H1 (cell line): ENCODE results near the gene SNAPC3. TPM values are rescaled to one million over a fixed set of nuclear protein-coding genes. Genes with fewer than 3 reads are reported as not detected.

ENCODE experiments used
- CTCF ChIA-PET: fragments of 300-600 bp; sonication (Branson Sonifier 250); formaldehyde crosslinking; loops from one replicate; lab custom pipeline; 2021; ENCODE audit not compliant: partially characterized antibody; lab: Charles Lee
- POLR2A ChIA-PET: fragments of 300-600 bp; sonication (Branson Sonifier 250); formaldehyde crosslinking; loops from one replicate; lab custom pipeline; 2021; ENCODE audit warnings: inconsistent platforms; ENCODE audit not compliant: partially characterized antibody; lab: Charles Lee
- DNase-seq, 2 experiments: peaks; one replicate each; pipeline versions ENCODE4 v3.0.0 to v3.0.0-alpha.2; 2010 to 2022; ENCODE audit warnings: low spot score in 2 of 2, low read depth in 1 of 2, mixed read lengths in 1 of 2
- FAIRE-seq: peaks from 2 replicates; lab custom pipeline; 2011; peaks lifted over from hg19 to GRCh38; lab: Jason Lieb, UNC
- H2AFZ ChIP-seq: 2 replicates; pipeline ENCODE4 v1.8.1; 2012; ENCODE audit warnings: low read length, inconsistent platforms
- H2AK5ac ChIP-seq: 2 replicates; pipeline ENCODE4 v1.6.1; 2013; ENCODE audit warnings: low read depth, low read length
- H2BK120ac ChIP-seq: replicated peaks from 2 replicates; pipeline ENCODE3; 2013; ENCODE audit warnings: low read depth, low read length, inconsistent platforms
- H2BK12ac ChIP-seq: 2 replicates; pipeline ENCODE4 v1.6.1; 2013; ENCODE audit warnings: low read depth, low read length
- H2BK15ac ChIP-seq: 2 replicates; pipeline ENCODE4 v1.6.1; 2013; ENCODE audit warnings: low read length
- H2BK20ac ChIP-seq: 2 replicates; pipeline ENCODE4 v1.6.1; 2013; ENCODE audit warnings: low read length
- H2BK5ac ChIP-seq: 2 replicates; pipeline ENCODE4 v1.6.1; 2013; ENCODE audit warnings: low read depth, low read length
- H3K14ac ChIP-seq: 2 replicates; pipeline ENCODE4 v1.6.1; 2013; ENCODE audit warnings: inconsistent platforms; ENCODE audit not compliant: insufficient read length
- H3K18ac ChIP-seq: 2 replicates; pipeline ENCODE4 v1.6.1; 2013; ENCODE audit warnings: low read length; ENCODE audit errors: extremely low read depth
- H3K23ac ChIP-seq: 2 replicates; pipeline ENCODE4 v1.6.1; 2013; ENCODE audit warnings: inconsistent platforms; ENCODE audit not compliant: insufficient read length
- H3K23me2 ChIP-seq: 2 replicates; pipeline ENCODE4 v1.6.1; 2013; ENCODE audit warnings: low read depth, low read length
- H3K27ac ChIP-seq: 2 replicates; pipeline ENCODE4 v1.6.1; 2011; ENCODE audit warnings: low read depth, low read length, inconsistent platforms
- H3K27me3 ChIP-seq, 4 experiments: replicated peaks in 1 of 4; 1 replicate in 1 of 4; 2 replicates in 3 of 4; pipeline versions ENCODE4 v1.6.1 to v1.8.1; 2011 to 2013; ENCODE audit warnings: low read length in 3 of 4, mild to moderate bottlenecking in 3 of 4, inconsistent platforms in 2 of 4, mixed read lengths in 2 of 4, moderate library complexity in 1 of 4; ENCODE audit not compliant: control insufficient read depth in 3 of 4, insufficient read depth in 3 of 4; ENCODE audit errors: extremely low read depth in 1 of 4
- H3K36me3 ChIP-seq, 4 experiments: 2 replicates each; pipeline versions ENCODE4 v1.6.1 to v1.8.1; 2011 to 2013; ENCODE audit warnings: mild to moderate bottlenecking in 4 of 4, low read length in 3 of 4, moderate library complexity in 2 of 4, control low read depth in 1 of 4, inconsistent platforms in 1 of 4; ENCODE audit not compliant: insufficient read depth in 4 of 4, control insufficient read depth in 2 of 4
- H3K4ac ChIP-seq: replicated peaks from 2 replicates; pipeline ENCODE3; 2013; ENCODE audit warnings: low read length, low read depth, mixed read lengths, inconsistent platforms; ENCODE audit not compliant: insufficient read length
- H3K4me1 ChIP-seq, 4 experiments: replicated peaks in 1 of 4; 1 replicate in 1 of 4; 2 replicates in 3 of 4; pipeline versions ENCODE4 v1.6.1 to v1.8.1; 2011 to 2013; ENCODE audit warnings: low read length in 3 of 4, inconsistent platforms in 2 of 4, mixed read lengths in 1 of 4; ENCODE audit not compliant: insufficient read depth in 4 of 4, control insufficient read depth in 3 of 4
- H3K4me2 ChIP-seq, 2 experiments: 2 replicates each; pipeline versions ENCODE4 v1.6.1 to v1.8.1; 2011 to 2013; ENCODE audit warnings: low read depth in 2 of 2, low read length in 2 of 2, control low read depth in 1 of 2, inconsistent platforms in 1 of 2, mild to moderate bottlenecking in 1 of 2; ENCODE audit not compliant: insufficient read depth in 1 of 2
- H3K4me3 ChIP-seq, 4 experiments: fragments of 200-600, 300-600 bp in 1 of 4; sonication (generic), shearing (Covaris generic), sonication (Bioruptor Twin) in 1 of 4; 2 replicates each; pipeline versions ENCODE4 v1.5.1 to v1.8.1; 2011 to 2016; ENCODE audit warnings: low read length in 4 of 4, low read depth in 3 of 4, control low read depth in 2 of 4, inconsistent platforms in 2 of 4, mild to moderate bottlenecking in 2 of 4, mixed read lengths in 1 of 4, moderate library complexity in 1 of 4; ENCODE audit not compliant: insufficient read depth in 2 of 4; ENCODE audit errors: extremely low read depth in 1 of 4
- H3K56ac ChIP-seq: replicated peaks from 2 replicates; pipeline ENCODE3; 2013; ENCODE audit warnings: low read depth, mild to moderate bottlenecking, mixed read lengths, low read length, inconsistent platforms; ENCODE audit not compliant: insufficient read length
- H3K79me1 ChIP-seq: 2 replicates; pipeline ENCODE4 v1.6.1; 2013; ENCODE audit warnings: low read depth, low read length, control low read depth
- H3K79me2 ChIP-seq, 2 experiments: 2 replicates each; pipeline versions ENCODE4 v1.6.1 to v1.8.1; 2012 to 2013; ENCODE audit warnings: low read length in 2 of 2, mild to moderate bottlenecking in 2 of 2, inconsistent platforms in 1 of 2; ENCODE audit not compliant: insufficient read depth in 2 of 2, control insufficient read depth in 1 of 2
- H3K9ac ChIP-seq, 4 experiments: replicated peaks in 1 of 4; 1 replicate in 1 of 4; 2 replicates in 3 of 4; pipeline versions ENCODE4 v1.6.1 to v1.8.1; 2011 to 2013; ENCODE audit warnings: low read depth in 3 of 4, low read length in 3 of 4, control low read depth in 2 of 4, mild to moderate bottlenecking in 2 of 4, moderate library complexity in 2 of 4, inconsistent platforms in 1 of 4; ENCODE audit errors: extremely low read depth in 1 of 4
- H3K9me3 ChIP-seq, 2 experiments: 2 replicates each; pipeline versions ENCODE4 v1.6.1 to v1.8.1; 2012 to 2013; ENCODE audit warnings: mild to moderate bottlenecking in 2 of 2, moderate library complexity in 2 of 2, control low read depth in 1 of 2, inconsistent platforms in 1 of 2, low read depth in 1 of 2, low read length in 1 of 2, mixed read lengths in 1 of 2; ENCODE audit not compliant: insufficient read depth in 2 of 2
- H4K20me1 ChIP-seq, 2 experiments: replicated peaks in 1 of 2; 2 replicates each; pipeline versions ENCODE3 to v1.8.1; 2011 to 2013; ENCODE audit warnings: inconsistent platforms in 2 of 2, low read length in 2 of 2, mild to moderate bottlenecking in 1 of 2; ENCODE audit not compliant: insufficient read depth in 2 of 2, control insufficient read depth in 1 of 2
- H4K5ac ChIP-seq: 2 replicates; pipeline ENCODE4 v1.6.1; 2013; ENCODE audit warnings: low read length, low read depth, mixed read lengths, inconsistent platforms; ENCODE audit not compliant: insufficient read length
- H4K8ac ChIP-seq: 2 replicates; pipeline ENCODE4 v1.8.0; 2013; ENCODE audit warnings: mild to moderate bottlenecking, moderate library complexity, low read length, inconsistent platforms; ENCODE audit not compliant: insufficient read depth; ENCODE audit errors: extremely low read depth
- H4K91ac ChIP-seq: replicated peaks from 2 replicates; pipeline ENCODE3; 2013; ENCODE audit warnings: low read length, mixed read lengths, inconsistent platforms; ENCODE audit not compliant: insufficient read length
- CHD1 ChIP-seq: IDR thresholded peaks from 2 replicates; pipeline ENCODE4 v1.6.1; 2012; ENCODE audit warnings: low read depth, low read length, improper control_type of control experiment
- WGBS, 2 experiments: shearing (Covaris generic) in 1 of 2; methylation state at CpG; one replicate each; pipeline versions ENCODE4 v1.1.6 to v1.1.7; 2013 to 2015; ENCODE audit warnings: low lambda C conversion rate in 2 of 2, mixed read lengths in 2 of 2, inconsistent platforms in 1 of 2, low coverage in 1 of 2, missing lambda C conversion rate in 1 of 2; ENCODE audit not compliant: insufficient replicate concordance in 2 of 2, insufficient coverage in 1 of 2, insufficient read length in 1 of 2; ENCODE audit errors: extremely low coverage in 1 of 2, missing lambda C conversion rate in 1 of 2; 5-methylcytosine and 5-hydroxymethylcytosine counted together
- polyA plus RNA-seq, 7 experiments: library from polyadenylated mRNA; depleted of rRNA in 3 of 7; stranded (reverse) in 5 of 7; unstranded in 2 of 7; fragments of >200 nt in 5 of 7; fragments of 200-250 nt in 2 of 7; gene quantifications; 1 replicate in 5 of 7; 2 replicates in 1 of 7; 4 replicates in 1 of 7; pipeline versions ENCODE4 v1.2.1 to v1.2.3, GENCODE V29; 2011 to 2013; ENCODE audit warnings: missing spikeins in 2 of 7, mixed read lengths in 2 of 7
- total RNA-seq: library from RNA; stranded (reverse); fragmentation: NEBNext Ultra II Directional; extraction: Animal tissue kit (Norgen Biotek cat#: 25700); gene quantifications from 2 replicates; pipeline ENCODE4 v1.2.1, GENCODE V29; 2021

Gene SNAPC3
- total and polyA plus RNA-seq, 2 of the 8 experiments (the other 6 are each of a cell fraction or from before 2014, with no cell fraction given): 11.9 to 25.8 TPM

DNA sequence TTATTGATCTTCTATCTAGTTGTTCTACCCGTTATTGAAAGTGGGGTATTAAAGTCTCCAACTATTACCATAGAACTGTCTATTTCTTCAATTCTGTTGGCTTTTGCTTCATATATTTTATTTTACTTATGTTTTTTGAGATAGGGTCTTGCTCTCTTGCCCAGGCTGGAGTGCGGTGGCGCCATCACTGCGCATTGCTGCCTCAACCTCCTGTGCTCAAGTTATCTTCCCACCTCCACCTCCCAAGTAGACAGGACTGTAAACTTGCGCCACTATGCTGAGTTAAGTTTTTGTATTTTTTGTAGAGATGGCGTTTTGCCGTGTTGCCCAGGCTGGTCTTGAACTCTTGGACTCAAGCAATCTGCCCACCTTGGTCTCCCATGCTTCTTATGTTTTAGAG is 16.2 kb downstream of the SNAPC3 start:
- WGBS, 2 experiments: 93% methylated on average over 7 of the region's 7 CpGs; no CpG with 5 or more reads in 1 of the 2 experiments
- peaks cover 3 to 48% of the 10 kb centered on the region in 2 experiments; a peak in 3 of 4 replicates for H3K79me2 ChIP-seq
- H4K20me1 ChIP-seq: no peaks in the 10 kb centered on the region
- TF ChIP-seq CHD1: no peak

More for the DNA sequence above, 16.2 kb downstream of the SNAPC3 start:
- FAIRE-seq: no peak
- Histone ChIP-seq H2BK120ac (no peak overlapping the region), H3K4me2 (no peak overlapping the region), H3K9me3 (peaks cover 0 to 21% of the 10 kb centered on the region in 2 experiments; a peak in 3 of 4 replicates), H4K8ac (no peak overlapping the region), H2BK15ac (no peak overlapping the region), H4K5ac (no peak overlapping the region), H2AK5ac (no peak overlapping the region), H2BK20ac (no peak overlapping the region), H3K4me1 (no peaks in the 10 kb centered on the region), H3K9ac (no peak overlapping the region), H3K27me3 (no peaks in the 10 kb centered on the region), H3K27ac (no peak overlapping the region), H3K56ac (no peak overlapping the region), H3K79me1 (peaks cover 2% of the 10 kb centered on the region; the same call in 1 of the 2 replicates), H4K91ac (no peak overlapping the region), H3K4me3 (no peak overlapping the region), H2BK5ac (no peak overlapping the region), H3K23me2 (no peaks in the 10 kb centered on the region), H3K14ac (no peak overlapping the region), H3K36me3 (peaks cover 2 to 56% (median 29%) of the 10 kb centered on the region in 4 experiments; a peak in 6 of 8 replicates), H3K23ac (no peak overlapping the region), H2BK12ac (no peak overlapping the region), H3K18ac (no peak overlapping the region), H3K4ac (no peak overlapping the region), H2AFZ (no peak overlapping the region)
- DNase-seq: no peak
- CTCF ChIA-PET: no interaction called here
- POLR2A ChIA-PET: no interaction called here
